VCaP (cell line): Measurements from ENCODE around the gene STUM.

ENCODE experiments used
- H3K27ac ChIP-seq: fragments of 450-650 bp; 2 replicates; pipeline ENCODE4 v1.5.1; 2017
- CTCF ChIP-seq: fragments of 450-650 bp; conservative IDR thresholded peaks from 2 replicates; pipeline ENCODE4 v1.5.1; 2017; ENCODE audit warnings: mild to moderate bottlenecking, moderate library complexity

STUM gene

GRCh38 chr1:226650236-226650841 lies 101.8 kb downstream of the STUM start:
- TF ChIP-seq CTCF = no peak
- H3K27ac ChIP-seq = 0 out of 2 replicates have a peak overlapping the region, but pooled peaks have one; percentile 10

DNA sequence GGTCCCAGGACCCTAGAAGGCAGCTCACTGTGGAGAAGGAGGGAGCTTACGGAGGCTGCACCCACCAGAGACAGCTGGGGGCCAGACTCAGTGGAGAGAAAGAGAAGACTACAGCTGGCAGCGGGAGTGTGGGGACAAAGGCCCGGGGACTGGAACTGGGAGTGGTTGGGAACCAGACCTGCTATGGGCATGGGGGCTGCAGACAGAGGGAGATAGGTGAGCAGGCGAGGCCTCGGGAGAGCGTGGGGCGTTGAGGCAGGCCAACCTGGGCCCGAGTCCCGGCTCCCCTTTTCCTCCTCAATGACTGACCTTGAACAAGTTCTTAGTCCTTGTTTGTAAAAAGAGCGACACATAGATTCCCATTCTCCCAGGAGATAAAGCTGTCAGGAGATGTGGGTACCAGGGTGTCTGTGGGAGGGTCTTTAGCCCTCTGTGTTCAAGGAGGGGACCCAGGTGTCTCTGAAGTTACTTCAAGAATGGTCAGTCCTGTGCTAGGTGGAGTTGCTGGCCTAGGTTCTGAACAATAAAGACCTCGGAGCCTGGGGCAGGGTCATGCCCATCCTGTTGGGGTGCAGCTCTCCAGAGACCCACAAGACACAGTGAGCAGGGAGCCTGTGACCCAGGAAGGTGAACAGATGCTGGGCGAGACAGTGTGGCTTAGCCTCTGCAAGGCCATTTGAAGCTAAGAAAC lies 102.6 kb downstream of the STUM start:
- no peak overlapping the region for H3K27ac ChIP-seq

GRCh38 chr1:226651732-226652105 lies 103.2 kb downstream of the STUM start:
- TF ChIP-seq CTCF = no peak
- no peak overlapping the region for H3K27ac ChIP-seq

More for the DNA sequence above, 102.6 kb downstream of the STUM start:
- no peak for TF ChIP-seq CTCF

GRCh38 chr1:226652613-226653012 lies 104.0 kb downstream of the STUM start:
- TF ChIP-seq CTCF = no peak
- H3K27ac ChIP-seq = no peak overlapping the region

GRCh38 chr1:226653311-226653921 lies 104.9 kb downstream of the STUM start:
- TF ChIP-seq CTCF = no peak
- no peak overlapping the region for H3K27ac ChIP-seq

GRCh38 chr1:226654046-226654667 lies 105.6 kb downstream of the STUM start:
- no peak for TF ChIP-seq CTCF
- H3K27ac ChIP-seq = no peak overlapping the region

- TF ChIP-seq CTCF = no peak
- H3K27ac ChIP-seq = no peak overlapping the region
These were observed 106.1 kb downstream of the STUM start for GRCh38 chr1:226654668-226655055.
